Stimulated activated naive CD4-positive, alpha-beta T cell (primary cell): ENCODE data around the gene RFXAP.
"Not testable (repeated sequence)": the region's sequence is repeated elsewhere in the genome, so short reads cannot be mapped to it uniquely, and the experiment has no call there.

Experiments
- DNase-seq, 6 experiments: peaks; one replicate each; lab custom pipeline; 2025; lab: John Stamatoyannopoulos, UW

The RFXAP gene

DNA sequence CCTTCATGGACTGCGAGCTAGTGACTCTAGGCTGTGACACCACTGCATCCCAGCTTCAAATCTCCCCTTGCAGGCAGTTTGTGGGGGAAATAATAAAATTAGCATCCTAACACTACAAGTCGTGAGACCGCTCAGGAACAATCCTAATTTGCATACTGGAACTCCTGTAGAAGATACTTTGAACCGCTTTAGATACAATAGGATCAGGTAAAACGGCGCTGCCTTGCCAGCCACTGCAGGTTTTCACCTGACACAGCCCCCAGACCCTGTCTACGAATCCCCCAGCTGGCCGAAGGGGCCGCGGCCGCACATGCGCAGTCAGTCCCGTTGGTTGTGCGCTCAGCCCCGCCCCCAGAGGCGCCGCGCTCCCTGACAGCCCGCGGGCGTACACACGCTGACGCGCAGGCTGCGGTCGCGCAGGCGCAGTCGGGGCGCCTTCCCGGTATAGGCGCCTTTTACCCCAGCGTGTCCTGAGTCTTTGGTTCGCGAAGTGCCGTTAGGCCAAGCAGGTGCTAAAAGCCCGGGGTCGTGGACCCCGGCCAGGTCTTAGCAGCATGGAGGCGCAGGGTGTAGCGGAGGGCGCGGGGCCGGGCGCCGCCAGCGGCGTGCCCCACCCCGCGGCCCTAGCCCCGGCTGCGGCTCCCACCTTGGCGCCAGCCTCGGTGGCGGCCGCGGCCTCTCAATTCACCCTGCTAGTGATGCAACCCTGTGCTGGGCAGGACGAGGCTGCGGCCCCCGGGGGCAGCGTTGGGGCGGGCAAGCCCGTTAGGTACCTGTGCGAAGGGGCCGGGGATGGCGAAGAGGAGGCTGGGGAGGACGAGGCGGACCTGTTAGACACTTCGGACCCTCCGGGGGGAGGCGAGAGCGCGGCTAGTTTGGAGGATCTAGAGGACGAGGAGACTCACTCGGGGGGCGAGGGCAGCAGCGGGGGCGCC, at the start of gene RFXAP:
TSS of gene RFXAP (plus strand) at position 419 of the 935 bp plus-strand sequence. CDS start at position 555, 136 bp downstream.
- peak; percentile 81 to 92 (median 87) for DNase-seq

- no peak for DNase-seq
Measured at GRCh38 chr13:36769545-36769944, 49.5 kb upstream of the RFXAP start.

GRCh38 chr13:36770741-36771140, 48.3 kb upstream of the RFXAP start:
- DNase-seq: no peak

DNA sequence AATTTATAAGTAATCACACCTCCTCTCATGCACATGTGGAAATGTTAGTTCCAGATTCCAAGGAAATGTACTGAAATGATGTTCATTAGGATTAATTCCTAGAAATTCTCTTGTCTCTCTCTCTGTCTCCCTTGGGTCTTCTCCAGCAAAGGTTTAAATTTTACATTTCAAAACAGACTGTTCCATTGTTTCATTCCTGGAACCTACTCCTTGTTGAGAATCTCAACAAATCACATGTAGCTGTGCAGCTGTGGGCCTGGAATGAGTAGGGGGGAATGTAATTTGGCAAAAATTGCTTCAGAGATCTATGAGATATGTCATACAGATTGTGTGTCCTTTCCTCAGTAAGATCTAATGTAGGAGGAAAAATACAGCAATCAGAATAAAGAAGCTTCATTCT, 46.2 kb upstream of the RFXAP start:
- DNase-seq: no peak

- no peak for DNase-seq
Measured at GRCh38 chr13:36774931-36775330, 44.1 kb upstream of the RFXAP start.

GRCh38 chr13:36776175-36776574, 42.8 kb upstream of the RFXAP start:
- no peak for DNase-seq

GRCh38 chr13:36778083-36778671, 40.8 kb upstream of the RFXAP start:
- DNase-seq: no peak

DNA sequence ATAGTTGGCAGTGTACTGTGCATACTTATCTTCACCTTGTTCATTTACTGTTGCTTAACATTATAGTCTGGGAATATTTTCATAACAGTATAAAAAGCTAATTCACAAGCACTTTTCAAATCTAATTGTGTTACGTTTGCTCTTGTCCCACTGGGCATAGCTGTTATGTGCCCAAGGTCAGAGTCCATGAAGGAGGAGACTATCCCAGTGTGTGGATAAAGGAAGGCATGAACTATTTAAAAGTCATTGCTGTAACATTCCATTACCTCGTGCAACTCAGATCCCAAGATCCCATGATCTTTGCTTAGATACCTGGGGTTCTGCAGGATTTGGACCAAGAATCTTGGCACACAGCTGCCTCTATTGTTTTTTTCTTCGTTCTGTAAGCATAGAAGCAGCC, 35.1 kb upstream of the RFXAP start:
- no peak for DNase-seq

DNA sequence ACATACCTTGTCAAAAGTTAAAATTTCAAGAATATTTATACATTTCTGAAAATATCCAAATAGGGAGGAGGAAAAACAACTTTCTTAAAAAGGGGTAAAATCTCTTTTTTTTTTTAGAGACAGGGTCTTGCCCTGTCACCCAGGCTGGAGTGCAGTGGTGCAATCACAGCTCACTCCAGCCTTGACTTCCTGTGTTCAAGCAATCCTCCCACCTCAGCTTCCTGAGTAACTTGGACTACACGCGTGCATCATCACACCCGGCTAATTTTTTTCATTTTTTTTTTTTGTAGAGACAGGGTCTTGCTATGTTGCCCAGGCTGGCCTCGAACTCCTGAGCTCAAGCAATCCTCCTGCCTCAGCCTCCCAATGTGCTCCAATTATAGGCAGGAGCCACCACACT, 32.8 kb upstream of the RFXAP start:
- not testable (repeated sequence) for DNase-seq

DNA sequence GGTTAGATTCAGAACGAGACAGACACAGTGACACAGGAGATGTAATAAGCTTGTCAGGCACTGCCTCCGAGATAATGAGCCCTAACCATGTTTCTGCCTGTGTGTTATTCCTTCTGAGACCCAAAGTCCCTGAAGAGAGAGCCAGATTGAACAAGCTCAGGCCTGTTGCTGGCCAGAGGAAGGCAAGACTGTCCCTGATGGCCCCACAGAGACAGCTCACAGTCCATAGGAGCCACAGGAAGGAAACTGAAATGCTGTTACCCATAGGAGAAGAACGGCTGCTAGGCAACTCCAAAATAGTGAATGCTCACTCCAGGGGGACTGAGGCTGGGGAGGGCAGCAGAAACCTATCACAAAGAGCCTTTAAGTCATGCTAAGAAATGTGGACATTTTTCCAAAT, 31.8 kb upstream of the RFXAP start:
- no peak for DNase-seq

DNA sequence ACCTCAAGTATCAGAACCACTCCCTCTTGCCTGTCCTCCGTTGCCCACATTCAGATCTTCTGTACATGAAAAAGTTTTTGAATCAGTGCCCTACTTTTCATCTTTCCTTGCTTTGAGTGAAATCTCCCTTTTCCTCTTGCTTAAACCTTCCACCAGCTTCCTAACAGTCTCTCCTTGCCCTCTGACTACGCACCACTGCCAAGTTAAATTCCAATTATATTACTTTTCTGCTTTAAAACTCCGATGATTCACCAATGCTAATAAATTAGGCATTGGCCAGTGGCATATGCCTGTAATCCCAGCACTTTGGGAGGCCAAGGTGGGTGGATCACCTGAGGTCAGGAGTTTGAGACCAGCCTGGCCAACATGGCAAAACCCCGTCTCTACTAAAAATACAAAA, 30.7 kb upstream of the RFXAP start:
- DNase-seq: no peak

DNA sequence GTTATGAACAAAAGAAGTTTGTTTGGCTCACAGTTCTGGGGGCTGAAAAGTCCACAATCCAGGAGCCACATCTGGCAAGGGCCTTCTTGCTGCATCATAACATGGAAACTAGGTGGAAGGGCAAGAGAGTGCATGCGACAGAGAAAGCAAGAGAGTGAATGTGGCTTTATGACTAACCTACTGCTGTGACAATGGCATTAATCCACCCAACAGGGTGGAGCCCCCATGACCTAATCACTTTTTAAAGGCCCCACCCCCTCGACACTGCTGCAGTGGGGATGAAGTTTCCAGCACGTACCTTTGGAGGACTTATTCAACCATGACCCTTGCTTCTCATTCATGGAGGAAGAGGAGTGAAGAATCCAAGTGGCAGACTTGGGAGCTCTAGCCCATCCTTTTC, 30.0 kb upstream of the RFXAP start:
- DNase-seq: no peak

- DNase-seq: no peak
Measured at GRCh38 chr13:36789730-36790129, 29.3 kb upstream of the RFXAP start.

- no peak for DNase-seq
Measured at GRCh38 chr13:36794706-36795105, 24.3 kb upstream of the RFXAP start.

DNA sequence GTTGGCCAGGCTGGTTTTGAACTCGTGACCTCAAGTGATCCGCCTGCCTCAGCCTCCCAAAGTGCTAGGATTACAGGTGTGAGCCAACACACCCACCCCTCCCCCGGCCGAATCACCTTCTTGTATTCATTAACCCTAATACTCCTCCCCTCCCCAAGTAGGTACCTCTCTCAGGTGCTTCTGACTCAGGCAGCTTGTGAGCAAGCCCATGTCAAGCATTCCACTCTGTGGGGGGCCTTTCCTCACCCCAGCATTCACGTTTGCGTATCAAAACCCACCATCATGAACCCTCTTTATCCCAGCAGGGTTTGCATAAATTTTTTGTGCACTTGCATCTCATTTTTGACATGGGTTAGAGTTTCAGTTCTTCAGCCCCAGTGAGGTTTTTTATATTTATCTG, 23.6 kb upstream of the RFXAP start:
- DNase-seq: no peak

DNA sequence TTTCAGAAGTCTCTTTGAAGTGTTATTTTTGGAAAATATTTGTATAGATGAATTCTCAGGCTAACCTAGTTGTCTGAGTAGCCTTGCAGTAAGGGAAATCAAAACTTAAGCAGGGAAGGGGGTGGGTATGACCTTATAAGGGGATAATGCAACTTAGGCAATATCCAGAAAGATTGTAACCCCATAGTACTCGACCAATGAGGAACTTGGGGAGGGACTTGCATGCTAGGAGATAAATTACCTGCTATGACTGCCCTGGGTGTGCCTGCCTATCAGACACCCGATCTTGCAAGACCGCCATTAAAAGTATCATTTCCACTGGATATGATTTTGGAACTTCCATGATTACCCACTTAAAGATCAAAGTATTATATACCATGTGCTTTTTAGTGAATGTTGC, 23.0 kb upstream of the RFXAP start:
- no peak for DNase-seq

DNA sequence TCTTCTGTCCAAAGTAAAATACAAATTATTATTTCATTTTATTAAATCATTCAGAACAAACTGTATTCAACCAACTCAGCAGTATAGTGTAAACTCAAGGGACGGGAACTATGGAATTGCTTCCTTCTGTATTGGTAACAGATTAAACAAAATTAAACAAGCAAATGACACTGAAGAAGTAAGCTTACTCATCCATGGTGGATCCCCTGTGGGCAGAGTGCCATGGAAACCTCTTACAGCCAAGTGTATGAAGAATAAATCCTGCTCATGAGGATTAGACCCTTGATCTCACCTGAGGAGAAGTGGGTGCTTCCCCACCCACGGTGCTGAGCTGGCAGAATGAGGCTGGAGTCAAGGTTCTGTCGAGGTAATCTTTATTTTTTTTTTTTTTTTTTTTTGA, 18.0 kb upstream of the RFXAP start:
- DNase-seq: no peak

DNA sequence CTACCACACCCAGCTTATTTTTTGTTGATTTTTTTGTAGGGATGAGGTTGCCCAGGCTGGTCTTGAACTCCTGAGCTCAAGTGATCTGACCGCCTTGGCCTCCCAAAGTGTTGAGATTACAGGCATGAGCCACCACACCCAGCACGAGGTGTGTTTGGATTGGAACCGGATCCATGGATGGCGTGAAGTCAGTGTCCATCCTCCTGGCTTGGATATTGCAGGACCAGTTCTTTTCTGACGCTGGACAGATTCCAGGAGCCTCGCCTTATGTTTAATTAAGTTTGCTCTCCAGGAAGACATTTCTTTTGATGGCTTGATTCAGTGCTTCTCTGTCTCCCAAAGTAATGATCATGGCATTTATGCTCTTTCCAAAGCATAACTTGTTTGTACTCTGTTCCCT, 14.4 kb upstream of the RFXAP start:
- no peak for DNase-seq

DNA sequence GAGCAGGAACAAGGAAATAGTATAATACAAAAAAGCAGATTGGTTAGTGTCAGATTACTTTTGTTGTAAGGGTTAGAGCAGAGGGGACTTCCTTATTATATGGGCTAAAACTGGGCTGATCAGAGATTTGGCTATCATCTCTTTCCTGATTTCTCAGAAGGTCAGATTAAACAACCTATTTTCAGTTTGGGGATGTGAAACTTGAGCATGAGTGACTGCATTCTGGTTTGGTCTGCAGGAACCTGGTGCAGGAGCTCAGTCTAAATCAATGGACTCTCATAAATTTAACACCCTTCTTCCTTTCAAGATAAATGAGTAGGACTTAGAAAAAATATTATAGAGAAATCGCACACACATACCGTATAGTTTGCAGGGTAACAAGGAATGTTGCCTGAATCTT, 12.9 kb upstream of the RFXAP start:
- DNase-seq: no peak

DNA sequence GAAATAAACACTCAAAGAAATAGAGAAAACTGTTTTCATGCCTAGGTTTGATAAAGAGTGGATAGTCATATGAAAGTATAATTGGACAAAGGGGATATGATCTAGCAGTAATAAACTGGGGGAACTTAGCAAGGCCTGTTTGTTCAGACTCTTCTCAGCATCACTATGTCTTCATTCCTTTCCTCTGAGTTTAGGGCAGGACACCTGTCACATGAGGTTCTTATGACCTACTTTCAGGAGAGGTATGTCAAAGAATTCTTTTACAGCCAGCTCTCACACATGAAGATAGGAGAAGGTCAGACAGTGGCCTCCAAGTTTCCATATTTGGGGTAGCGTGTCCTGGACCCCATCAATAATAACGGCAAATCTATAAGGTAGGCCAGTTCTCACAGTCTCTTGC, 11.4 kb upstream of the RFXAP start:
- DNase-seq: no peak

DNA sequence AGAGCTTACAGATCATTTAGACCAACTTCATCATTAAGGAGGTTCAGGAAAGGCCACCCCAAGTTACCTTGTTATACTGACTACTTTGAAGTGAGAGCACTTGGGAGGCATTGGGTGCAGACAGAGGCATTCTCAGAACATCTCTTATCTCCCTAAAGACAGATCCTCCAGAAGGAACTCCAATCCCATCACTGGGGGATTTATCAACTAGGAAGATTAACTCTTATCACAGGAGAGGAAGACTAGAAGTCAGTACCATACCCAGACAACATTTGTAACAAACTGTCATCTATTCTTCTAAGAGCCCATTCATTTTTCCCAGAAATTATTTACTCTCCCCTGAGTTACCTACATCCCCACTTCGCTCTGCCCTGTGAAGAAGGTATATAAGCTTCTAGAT, 5.8 kb upstream of the RFXAP start:
- DNase-seq: no peak

DNA sequence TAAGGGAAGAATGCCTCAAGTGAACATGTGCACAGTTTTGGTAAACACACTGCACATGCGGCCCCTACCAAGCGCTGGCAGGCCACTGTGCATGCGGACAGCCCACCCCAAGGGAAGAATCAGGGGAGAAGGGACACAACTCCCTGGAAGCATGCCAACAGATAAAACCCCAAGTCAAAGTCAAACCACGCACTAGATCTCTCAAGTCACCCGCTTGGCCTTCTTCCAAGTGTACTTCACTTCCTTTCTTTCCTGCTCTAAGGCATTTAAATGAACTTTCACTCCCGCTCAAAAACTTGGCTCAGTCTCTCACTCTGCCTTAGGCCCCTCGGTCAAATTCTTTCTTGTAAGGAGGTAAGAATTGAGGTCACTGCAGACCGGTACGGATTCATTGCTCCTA, 4.6 kb upstream of the RFXAP start:
- DNase-seq: no peak

DNA sequence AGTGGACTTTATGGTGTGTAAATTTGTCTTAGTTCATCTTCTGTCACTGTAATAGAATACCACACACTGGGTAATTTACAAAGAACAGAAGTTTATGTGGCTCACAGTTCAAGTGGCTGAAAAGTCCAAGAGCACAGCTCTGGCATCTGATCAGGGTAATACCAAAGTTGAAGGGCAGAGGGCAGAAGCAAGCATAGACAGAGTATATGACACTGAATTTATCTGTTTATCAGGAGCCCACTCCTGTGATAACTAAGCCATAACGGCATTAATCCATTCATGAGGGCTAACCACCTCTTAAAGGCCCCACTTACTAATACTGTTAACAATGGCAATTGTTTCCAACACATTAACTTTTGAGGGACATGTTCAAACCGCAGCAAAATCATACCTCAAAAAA, 4.0 kb upstream of the RFXAP start:
- no peak for DNase-seq
